Hematopoietic multipotent progenitor cell treated with erythropoietin and hydrocortisone succinate and interleukin-3 and kit ligand, for 15 days (in vitro differentiated cells): ENCODE measurements around the gene NFIA.

Experiments
- DNase-seq: peaks from one replicate; pipeline ENCODE4 v3.0.0-alpha.2; 2015; ENCODE audit warnings: low spot score

The NFIA gene

GRCh38 chr1:61247051-61247825 lies 164.9 kb downstream of the NFIA start:
- no peak for DNase-seq

GRCh38 chr1:61247881-61248752 lies 165.8 kb downstream of the NFIA start:
- no peak for DNase-seq

GRCh38 chr1:61250933-61251332 lies 168.6 kb downstream of the NFIA start:
- DNase-seq, result no peak

- DNase-seq, result peak; percentile 91
Observed at GRCh38 chr1:61253059-61253735, 170.8 kb downstream of the NFIA start.

GRCh38 chr1:61253912-61254633 lies 171.7 kb downstream of the NFIA start:
- no peak for DNase-seq

- peak; percentile 76 for DNase-seq
Observed at GRCh38 chr1:61254634-61255357, 172.4 kb downstream of the NFIA start.

GRCh38 chr1:61255358-61255703 lies 173.0 kb downstream of the NFIA start:
- DNase-seq, result no peak

- no peak for DNase-seq
Observed at GRCh38 chr1:61259379-61260148, 177.2 kb downstream of the NFIA start.

GRCh38 chr1:61260171-61260570 lies 177.8 kb downstream of the NFIA start:
- no peak for DNase-seq

GRCh38 chr1:61261595-61261994 lies 179.2 kb downstream of the NFIA start:
- DNase-seq, result no peak

GRCh38 chr1:61263905-61264824 lies 181.8 kb downstream of the NFIA start:
- DNase-seq, result no peak

GRCh38 chr1:61264825-61265242 lies 182.5 kb downstream of the NFIA start:
- DNase-seq, result no peak

GRCh38 chr1:61265665-61266064 lies 183.3 kb downstream of the NFIA start:
- no peak for DNase-seq

- no peak for DNase-seq
Observed at GRCh38 chr1:61266738-61267137, 184.4 kb downstream of the NFIA start.

- DNase-seq, result no peak
Observed at GRCh38 chr1:61268546-61269240, 186.3 kb downstream of the NFIA start.

- DNase-seq, result no peak
Observed at GRCh38 chr1:61269602-61270001, 187.2 kb downstream of the NFIA start.

- no peak for DNase-seq
Observed at GRCh38 chr1:61270107-61270506, 187.7 kb downstream of the NFIA start.

- peak; percentile 82 for DNase-seq
Observed at GRCh38 chr1:61270761-61271411, 188.5 kb downstream of the NFIA start.
